B cell (primary cell): ENCODE results near the gene LAMC3. TPM values are rescaled to one million over a fixed set of nuclear protein-coding genes. Genes with fewer than 3 reads are reported as not detected.
A peak's percentile ranks its signal among the peaks of the same experiment; 100 is the strongest.

Source experiments
- ATAC-seq: fragments of 200-7000 bp; cut with Tn5 transposase; one replicate; pipeline ENCODE4 v1.10.0; 2021; ENCODE audit warnings: low read depth, mild to moderate bottlenecking, moderate number of reproducible peaks, moderate library complexity
- CTCF ChIA-PET: fragments of 350-600 bp; sonication (Branson Sonifier 250); formaldehyde crosslinking; loops from one replicate; lab custom pipeline; 2021; ENCODE audit warnings: antibody characterized with exemption, inconsistent platforms; lab: Charles Lee
- POLR2A ChIA-PET: fragments of 350-600 bp; sonication (Branson Sonifier 250); formaldehyde crosslinking; loops from one replicate; lab custom pipeline; 2021; ENCODE audit warnings: antibody characterized with exemption; lab: Charles Lee
- DNase-seq: peaks from one replicate; pipeline ENCODE4 v3.0.0; 2013
- H2AFZ ChIP-seq: 2 replicates; pipeline ENCODE4 v1.6.1; 2012; ENCODE audit warnings: mild to moderate bottlenecking, low read depth, low read length; ENCODE audit not compliant: insufficient read depth, poor library complexity, severe bottlenecking
- H3K27ac ChIP-seq, 2 donors: 1 replicate in 1 of 2; 2 replicates in 1 of 2; pipeline ENCODE4 v1.5.1; 2012 to 2013; ENCODE audit warnings: low read length in 2 of 2, mild to moderate bottlenecking in 2 of 2, moderate library complexity in 1 of 2
- H3K27me3 ChIP-seq, 4 experiments: fragments of 200-600 bp in 1 of 4; sonication (generic) in 1 of 4; replicated peaks in 1 of 4; 1 replicate in 2 of 4; 2 replicates in 2 of 4; pipeline versions ENCODE4 v1.6.1 to v1.7.0; 2013 to 2016; ENCODE audit warnings: low read length in 3 of 4, mild to moderate bottlenecking in 2 of 4, mixed read lengths in 1 of 4, moderate library complexity in 1 of 4; ENCODE audit not compliant: insufficient read depth in 4 of 4, control insufficient read depth in 3 of 4; ENCODE audit errors: control extremely low read depth in 1 of 4
- H3K36me3 ChIP-seq, 2 experiments: replicated peaks in 1 of 2; 1 replicate in 1 of 2; 2 replicates in 1 of 2; pipeline versions ENCODE4 v1.6.1 to v1.7.1; 2013; ENCODE audit warnings: low read length in 1 of 2; ENCODE audit not compliant: insufficient read depth in 2 of 2, control insufficient read depth in 1 of 2; ENCODE audit errors: control extremely low read depth in 1 of 2, extremely low read depth in 1 of 2
- H3K4me1 ChIP-seq, 2 donors: fragments of 200-600 bp in 1 of 2; sonication (generic) in 1 of 2; 1 replicate in 1 of 2; 2 replicates in 1 of 2; pipeline versions ENCODE4 v1.5.1 to v1.6.1; 2013 to 2017; ENCODE audit warnings: low read length in 2 of 2; ENCODE audit not compliant: control insufficient read depth in 2 of 2, insufficient read depth in 2 of 2
- H3K4me2 ChIP-seq: replicated peaks from 2 replicates; pipeline ENCODE3; 2012; ENCODE audit warnings: mild to moderate bottlenecking, low read depth, low read length; ENCODE audit not compliant: poor library complexity, severe bottlenecking
- H3K4me3 ChIP-seq, 5 experiments: fragments of 200-600 bp in 1 of 5; sonication (generic) in 1 of 5; 1 replicate in 3 of 5; 2 replicates in 2 of 5; pipeline versions ENCODE4 v1.5.1 to v1.7.0; 2011 to 2016; ENCODE audit warnings: low read length in 4 of 5, mild to moderate bottlenecking in 4 of 5, low read depth in 2 of 5, control low read depth in 1 of 5, moderate library complexity in 1 of 5; ENCODE audit not compliant: insufficient read depth in 1 of 5; ENCODE audit errors: control extremely low read depth in 1 of 5, extremely low read depth in 1 of 5
- H3K79me2 ChIP-seq: fragments of 200-600 bp; sonication (generic); one replicate; pipeline ENCODE4 v1.6.0; 2016; ENCODE audit warnings: low read length; ENCODE audit not compliant: control insufficient read depth, insufficient read depth
- H3K9ac ChIP-seq: fragments of 200-600 bp; sonication (generic); 2 replicates; pipeline ENCODE4 v1.6.1; 2017; ENCODE audit warnings: mild to moderate bottlenecking, low read length, moderate library complexity
- H3K9me3 ChIP-seq, 3 donors: one replicate each; pipeline versions ENCODE4 v1.6.1 to v1.7.1; 2013; ENCODE audit warnings: low read length in 2 of 3; ENCODE audit not compliant: control insufficient read depth in 2 of 3, insufficient read depth in 1 of 3; ENCODE audit errors: control extremely low read depth in 1 of 3
- H4K20me1 ChIP-seq: 2 replicates; pipeline ENCODE4 v1.6.0; 2012; ENCODE audit warnings: mild to moderate bottlenecking, low read length; ENCODE audit not compliant: insufficient read depth, control insufficient read depth, poor library complexity, severe bottlenecking
- H3K27ac Mint-ChIP-seq: one replicate; pipeline ENCODE4 v1.8.0; 2021; ENCODE audit warnings: mixed read lengths
- H3K27me3 Mint-ChIP-seq: one replicate; pipeline ENCODE4 v1.8.0; 2021; ENCODE audit warnings: mixed read lengths
- H3K4me1 Mint-ChIP-seq: one replicate; pipeline ENCODE4 v1.8.0; 2021; ENCODE audit warnings: mixed read lengths
- H3K4me3 Mint-ChIP-seq: one replicate; pipeline ENCODE4 v1.8.0; 2021; ENCODE audit warnings: mixed read lengths
- H3K9me3 Mint-ChIP-seq: one replicate; pipeline ENCODE4 v1.8.0; 2022; ENCODE audit warnings: mixed read lengths; ENCODE audit not compliant: insufficient read depth
- CTCF ChIP-seq: fragments of 200-600 bp; IDR thresholded peaks from one replicate; pipeline ENCODE4 v1.8.0; 2022; ENCODE audit warnings: antibody characterized with exemption, mild to moderate bottlenecking
- EZH2 ChIP-seq: IDR thresholded peaks from 2 replicates; pipeline ENCODE4 v1.6.1; 2012; ENCODE audit warnings: borderline replicate concordance, low read depth, mild to moderate bottlenecking, moderate library complexity, low read length; ENCODE audit not compliant: insufficient read depth, poor library complexity, severe bottlenecking
- WGBS: methylation state at CpG from one replicate; pipeline ENCODE4 v1.1.5; 2013; ENCODE audit warnings: missing lambda C conversion rate; ENCODE audit not compliant: insufficient coverage; 5-methylcytosine and 5-hydroxymethylcytosine counted together
- intact Hi-C: fragments of 100-400 bp; cut with micrococcal nuclease; formaldehyde crosslinking; loops from one replicate; pipeline ENCODE4 v1.10.0; 2022
- polyA plus RNA-seq: library from polyadenylated mRNA; depleted of rRNA; stranded (reverse); fragments of >200 nt; gene quantifications from 2 replicates; pipeline ENCODE4 v1.2.3, GENCODE V29; 2012
- total RNA-seq, 2 donors: library from RNA; stranded (reverse); fragments of 120-200 nt in 1 of 2; gene quantifications; 1 replicate in 1 of 2; 2 replicates in 1 of 2; pipeline versions ENCODE4 v1.2.3 to v1.2.4, GENCODE V29; 2013 to 2022

LAMC3 gene
- total and polyA plus RNA-seq, 2 donors (not counting 1 experiment from before 2014, with no cell fraction given), result 0.25 to 0.45 TPM

- intact Hi-C loops, result no loop called here
- Histone ChIP-seq H3K9ac (no peak overlapping the region), H3K36me3 (no peaks in the 10 kb centered on the region), H2AFZ (no peak overlapping the region), H3K27ac (no peak overlapping the region), H3K9me3 (peaks cover 0 to 2% (median 0%) of the 10 kb centered on the region in 3 donors), H3K27me3 (peaks cover 0 to 5% (median 3%) of the 10 kb centered on the region in 4 experiments), H3K79me2 (no peaks in the 10 kb centered on the region), H3K4me1 (no peaks in the 10 kb centered on the region), H3K4me2 (no peak overlapping the region), H4K20me1 (no peaks in the 10 kb centered on the region), H3K4me3 (no peak overlapping the region)
- POLR2A ChIA-PET, result no interaction called here
- Mint-ChIP-seq H3K27me3 (peaks cover 17% of the 10 kb centered on the region), H3K4me3 (no peak overlapping the region), H3K27ac (peak overlapping the region; percentile 23), H3K9me3 (no peaks in the 10 kb centered on the region), H3K4me1 (no peaks in the 10 kb centered on the region)
- CTCF ChIA-PET, result no interaction called here
- no peak for ATAC-seq
- 49% methylated on average over 13 of the region's 15 CpGs for WGBS
- TF ChIP-seq CTCF, result no peak
- no peak for TF ChIP-seq EZH2
- DNase-seq, result no peak
Observed at GRCh38 chr9:130995086-130996011, 13.6 kb upstream of the LAMC3 start.

DNA sequence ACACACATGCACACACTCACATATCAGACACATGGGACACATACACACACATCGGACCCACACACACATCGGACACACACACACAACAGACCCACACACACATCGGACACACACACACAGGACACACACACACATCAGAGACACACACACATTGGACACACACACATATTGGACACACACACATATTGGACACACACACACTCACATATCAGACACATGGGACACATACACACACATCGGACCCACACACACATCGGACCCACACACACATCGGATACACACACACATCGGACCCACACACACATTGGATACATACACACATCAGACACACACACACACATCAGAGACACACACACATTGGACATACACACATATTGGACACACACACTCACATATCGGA is 12.8 kb upstream of the LAMC3 start:
- Histone ChIP-seq H3K36me3 (no peaks in the 10 kb centered on the region), H3K9me3 (peaks cover 0 to 2% (median 0%) of the 10 kb centered on the region in 3 donors), H2AFZ (no peak overlapping the region), H3K4me3 (no peak overlapping the region), H3K9ac (no peak overlapping the region), H3K27me3 (peaks cover 0 to 6% (median 3%) of the 10 kb centered on the region in 4 experiments), H4K20me1 (no peaks in the 10 kb centered on the region), H3K79me2 (no peaks in the 10 kb centered on the region), H3K4me1 (no peaks in the 10 kb centered on the region), H3K27ac (no peak overlapping the region), H3K4me2 (no peak overlapping the region)
- no peak overlapping the region for H3K4me3 Mint-ChIP-seq
- WGBS, result 97% methylated on average over 8 of the region's 8 CpGs
- DNase-seq, result no peak
- H3K27me3 Mint-ChIP-seq, result peaks cover 23% of the 10 kb centered on the region
- no peaks in the 10 kb centered on the region for H3K9me3 Mint-ChIP-seq
- ChIA-PET CTCF (no interaction called here), POLR2A (no interaction called here)
- TF ChIP-seq EZH2 (no peak), CTCF (no peak)
- ATAC-seq, result no peak
- H3K4me1 Mint-ChIP-seq, result no peaks in the 10 kb centered on the region
- no peak overlapping the region for H3K27ac Mint-ChIP-seq
- intact Hi-C loops, result no loop called here
